HG02884 (cell line): Measurements from ENCODE around the gene RNF223.

Experiments
- ATAC-seq: cut with Tn5 transposase; IDR thresholded peaks from one replicate; pipeline ENCODE4 v1.9.1; 2021; ENCODE audit warnings: mild to moderate bottlenecking, moderate library complexity; ENCODE audit not compliant: unreplicated experiment

The RNF223 gene

DNA sequence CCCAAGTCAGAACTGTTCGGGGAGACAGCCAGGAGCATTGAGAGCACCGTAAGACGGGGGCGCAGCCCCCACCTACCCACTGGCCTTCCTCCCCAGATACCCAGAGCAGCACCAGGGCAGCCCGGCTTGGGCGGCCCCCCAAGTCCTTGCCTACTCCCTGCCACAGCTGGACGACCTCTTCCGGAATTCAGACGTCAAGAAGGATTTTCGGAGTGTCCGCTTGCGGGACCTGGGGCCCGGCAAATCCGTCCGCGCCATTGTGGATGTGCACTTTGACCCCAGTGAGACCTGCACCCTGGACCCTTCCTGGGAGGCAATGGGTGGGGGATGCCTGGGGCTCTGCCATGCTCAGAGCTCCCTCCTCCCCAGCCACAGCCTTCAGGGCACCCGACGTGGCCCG, 26.7 kb downstream of the RNF223 start:
- no peak for ATAC-seq

GRCh38 chr1:1046767-1047166, 27.3 kb downstream of the RNF223 start:
- ATAC-seq: no peak

DNA sequence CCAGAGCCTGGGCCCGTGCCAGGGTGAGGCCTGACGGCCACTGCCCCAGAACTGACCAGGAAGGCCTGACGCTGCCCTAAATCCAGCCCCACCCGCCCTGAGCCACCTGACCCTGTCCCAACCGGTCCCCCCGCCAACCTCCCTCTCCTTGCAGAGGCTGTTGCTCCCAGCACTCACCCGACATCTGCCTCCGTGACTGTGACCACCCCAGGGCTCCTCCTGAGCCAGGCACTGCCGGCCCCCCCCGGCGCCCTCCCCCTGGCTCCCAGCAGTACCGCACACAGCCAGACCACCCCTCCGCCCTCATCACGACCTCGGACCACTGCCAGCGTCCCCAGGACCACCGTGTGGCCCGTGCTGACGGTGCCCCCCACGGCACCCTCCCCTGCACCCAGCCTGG, 27.9 kb downstream of the RNF223 start:
- no peak for ATAC-seq

DNA sequence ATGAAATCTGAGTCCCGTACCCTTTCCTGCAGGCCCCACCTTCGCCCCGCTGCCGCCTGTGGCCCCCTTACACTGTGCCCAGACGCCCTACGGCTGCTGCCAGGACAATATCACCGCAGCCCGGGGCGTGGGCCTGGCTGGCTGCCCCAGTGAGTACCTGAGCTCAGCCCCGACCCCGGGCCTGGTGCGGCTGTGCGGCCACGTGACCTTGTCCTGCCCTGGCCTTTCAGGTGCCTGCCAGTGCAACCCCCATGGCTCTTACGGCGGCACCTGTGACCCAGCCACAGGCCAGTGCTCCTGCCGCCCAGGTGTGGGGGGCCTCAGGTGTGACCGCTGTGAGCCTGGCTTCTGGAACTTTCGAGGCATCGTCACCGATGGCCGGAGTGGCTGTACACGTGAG, 29.0 kb downstream of the RNF223 start:
- ATAC-seq: no peak

DNA sequence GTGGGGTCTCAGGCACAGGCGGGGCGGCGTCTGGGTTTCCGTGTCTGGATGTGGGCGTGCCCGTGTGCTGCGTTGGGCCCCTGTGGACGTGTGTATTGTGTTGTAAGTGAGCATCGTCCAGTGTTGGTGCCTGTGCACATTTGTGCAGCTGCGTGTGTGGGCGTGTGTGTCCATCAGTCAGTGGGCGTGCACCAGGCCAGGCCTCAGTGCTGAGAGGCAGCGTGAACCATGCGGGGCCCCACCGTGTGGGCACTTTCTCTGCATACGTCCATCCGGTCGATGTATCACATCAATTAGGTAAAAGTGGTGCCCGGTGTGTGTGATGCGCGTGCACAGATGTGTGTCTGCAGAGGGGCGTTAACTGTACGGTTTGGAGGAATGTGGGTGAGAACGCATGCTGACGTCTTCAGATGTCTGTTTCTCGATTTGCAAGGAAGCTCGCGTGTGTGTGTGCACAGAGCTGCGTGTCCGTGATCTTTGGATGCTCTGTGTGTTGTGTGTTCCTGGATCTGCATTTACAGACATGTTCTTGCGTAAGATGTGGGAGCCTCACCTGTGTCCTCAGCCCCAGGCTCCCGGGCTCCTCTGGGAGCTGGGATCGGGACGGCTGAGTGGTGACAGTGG, 29.5 kb downstream of the RNF223 start:
- ATAC-seq: no peak

DNA sequence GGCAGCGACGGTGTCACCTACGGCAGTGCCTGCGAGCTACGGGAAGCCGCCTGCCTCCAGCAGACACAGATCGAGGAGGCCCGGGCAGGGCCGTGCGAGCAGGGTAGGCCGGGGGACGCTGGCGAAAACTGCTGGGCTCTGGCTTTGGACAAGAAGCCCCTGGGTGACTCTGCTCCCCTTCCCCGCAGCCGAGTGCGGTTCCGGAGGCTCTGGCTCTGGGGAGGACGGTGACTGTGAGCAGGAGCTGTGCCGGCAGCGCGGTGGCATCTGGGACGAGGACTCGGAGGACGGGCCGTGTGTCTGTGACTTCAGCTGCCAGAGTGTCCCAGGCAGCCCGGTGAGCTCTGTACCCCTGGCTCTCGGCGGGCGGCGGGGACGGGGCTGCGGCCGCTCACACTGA, 30.2 kb downstream of the RNF223 start:
- ATAC-seq: no peak

DNA sequence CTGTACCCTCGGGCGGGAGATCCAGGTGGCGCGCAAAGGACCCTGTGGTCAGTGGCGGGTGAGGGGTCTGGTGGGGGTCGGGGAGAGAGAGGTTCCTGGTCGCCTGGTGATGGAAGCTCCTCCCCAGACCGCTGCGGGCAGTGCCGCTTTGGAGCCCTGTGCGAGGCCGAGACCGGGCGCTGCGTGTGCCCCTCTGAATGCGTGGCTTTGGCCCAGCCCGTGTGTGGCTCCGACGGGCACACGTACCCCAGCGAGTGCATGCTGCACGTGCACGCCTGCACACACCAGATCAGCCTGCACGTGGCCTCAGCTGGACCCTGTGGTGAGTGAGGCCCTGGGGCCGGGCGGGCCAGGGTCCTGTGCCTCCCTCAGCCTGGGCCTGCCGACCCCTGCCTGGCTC, 30.7 kb downstream of the RNF223 start:
- no peak for ATAC-seq

- ATAC-seq: no peak
Observed at GRCh38 chr1:1042835-1043234, 31.3 kb downstream of the RNF223 start.

DNA sequence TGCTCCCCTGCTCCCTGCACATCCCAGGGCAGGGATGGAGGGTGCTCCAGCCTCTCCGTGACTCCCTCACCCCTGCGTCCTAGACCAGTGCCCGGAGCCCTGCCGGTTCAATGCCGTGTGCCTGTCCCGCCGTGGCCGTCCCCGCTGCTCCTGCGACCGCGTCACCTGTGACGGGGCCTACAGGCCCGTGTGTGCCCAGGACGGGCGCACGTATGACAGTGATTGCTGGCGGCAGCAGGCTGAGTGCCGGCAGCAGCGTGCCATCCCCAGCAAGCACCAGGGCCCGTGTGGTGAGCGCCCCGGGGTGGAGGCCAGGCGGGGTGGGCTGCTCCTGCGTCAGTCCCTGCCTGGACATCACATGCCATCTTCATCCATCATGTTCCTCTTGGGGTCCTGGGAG, 32.2 kb downstream of the RNF223 start:
- no peak for ATAC-seq

DNA sequence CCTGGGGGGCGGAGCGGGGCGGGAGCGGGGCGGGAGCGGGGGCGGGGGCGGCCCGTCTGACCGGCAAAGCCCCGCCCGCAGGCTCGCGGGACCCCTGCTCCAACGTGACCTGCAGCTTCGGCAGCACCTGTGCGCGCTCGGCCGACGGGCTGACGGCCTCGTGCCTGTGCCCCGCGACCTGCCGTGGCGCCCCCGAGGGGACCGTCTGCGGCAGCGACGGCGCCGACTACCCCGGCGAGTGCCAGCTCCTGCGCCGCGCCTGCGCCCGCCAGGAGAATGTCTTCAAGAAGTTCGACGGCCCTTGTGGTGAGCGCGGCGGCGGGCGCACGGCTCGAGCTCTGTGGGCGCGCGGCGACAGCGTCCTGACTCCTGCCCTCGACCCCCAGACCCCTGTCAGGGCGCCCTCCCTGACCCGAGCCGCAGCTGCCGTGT, 33.0 kb downstream of the RNF223 start:
- ATAC-seq: no peak

DNA sequence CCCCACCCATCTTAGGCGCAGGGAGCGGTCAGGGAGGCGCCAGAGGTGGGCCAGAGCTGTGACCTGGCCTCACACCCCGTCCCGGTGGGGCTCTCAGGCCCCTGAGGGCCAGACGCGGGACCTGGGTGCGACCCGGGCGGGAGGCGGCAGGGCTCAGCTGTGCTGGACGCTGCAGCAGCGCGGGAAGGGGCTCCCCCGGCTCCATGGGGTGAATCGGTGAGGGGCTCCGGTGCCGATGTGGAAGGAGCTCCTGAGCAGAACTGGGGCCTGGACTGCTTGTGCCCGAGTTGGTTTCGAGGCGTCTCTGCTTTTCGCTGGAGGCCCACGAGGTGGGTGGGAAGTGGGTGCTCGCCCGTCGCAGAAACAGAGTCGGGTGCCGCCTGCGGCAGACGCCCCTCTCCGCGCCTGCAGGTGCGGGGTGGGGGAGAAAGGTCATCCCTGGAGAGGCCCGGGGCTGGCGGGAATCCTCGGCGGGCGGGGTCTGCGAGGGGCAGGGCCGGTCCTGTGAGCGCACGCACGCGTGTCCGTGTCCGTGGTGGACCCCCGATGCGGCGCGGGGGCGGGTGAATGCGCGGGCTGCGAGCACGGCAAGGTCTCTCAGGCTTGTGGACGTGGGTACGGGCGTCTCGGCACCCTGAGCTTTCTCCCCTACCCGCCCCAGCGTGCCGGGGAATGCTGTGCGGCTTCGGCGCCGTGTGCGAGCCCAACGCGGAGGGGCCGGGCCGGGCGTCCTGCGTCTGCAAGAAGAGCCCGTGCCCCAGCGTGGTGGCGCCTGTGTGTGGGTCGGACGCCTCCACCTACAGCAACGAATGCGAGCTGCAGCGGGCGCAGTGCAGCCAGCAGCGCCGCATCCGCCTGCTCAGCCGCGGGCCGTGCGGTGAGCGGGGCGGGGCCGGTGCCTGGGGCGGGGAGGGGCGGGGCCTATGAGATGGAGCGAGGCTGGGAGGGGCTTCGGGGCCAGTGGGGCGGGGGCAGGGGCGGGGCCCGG, 33.8 kb downstream of the RNF223 start:
- ATAC-seq: no peak

- ATAC-seq: no peak
Observed at GRCh38 chr1:1039145-1039910, 34.8 kb downstream of the RNF223 start.

DNA sequence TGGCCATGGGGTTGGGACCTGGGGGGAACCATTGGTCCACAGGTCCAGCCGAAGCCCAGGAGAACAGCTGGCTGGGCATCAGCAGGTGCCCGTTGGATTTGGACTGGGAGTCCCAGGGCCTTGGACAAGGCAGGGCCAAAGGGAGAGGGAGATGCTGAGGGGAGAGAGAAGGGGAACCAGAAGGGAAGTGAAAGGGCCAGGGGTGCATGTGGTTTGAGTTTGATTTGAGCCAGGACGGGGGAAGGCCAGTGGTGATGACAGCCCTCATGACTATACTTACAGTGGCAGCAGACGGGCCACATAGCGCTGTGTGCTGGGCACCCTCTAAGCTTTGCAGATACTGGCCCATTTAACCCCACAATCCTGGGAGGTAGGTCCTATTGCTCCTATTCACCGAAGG, 35.4 kb downstream of the RNF223 start:
- ATAC-seq: no peak

DNA sequence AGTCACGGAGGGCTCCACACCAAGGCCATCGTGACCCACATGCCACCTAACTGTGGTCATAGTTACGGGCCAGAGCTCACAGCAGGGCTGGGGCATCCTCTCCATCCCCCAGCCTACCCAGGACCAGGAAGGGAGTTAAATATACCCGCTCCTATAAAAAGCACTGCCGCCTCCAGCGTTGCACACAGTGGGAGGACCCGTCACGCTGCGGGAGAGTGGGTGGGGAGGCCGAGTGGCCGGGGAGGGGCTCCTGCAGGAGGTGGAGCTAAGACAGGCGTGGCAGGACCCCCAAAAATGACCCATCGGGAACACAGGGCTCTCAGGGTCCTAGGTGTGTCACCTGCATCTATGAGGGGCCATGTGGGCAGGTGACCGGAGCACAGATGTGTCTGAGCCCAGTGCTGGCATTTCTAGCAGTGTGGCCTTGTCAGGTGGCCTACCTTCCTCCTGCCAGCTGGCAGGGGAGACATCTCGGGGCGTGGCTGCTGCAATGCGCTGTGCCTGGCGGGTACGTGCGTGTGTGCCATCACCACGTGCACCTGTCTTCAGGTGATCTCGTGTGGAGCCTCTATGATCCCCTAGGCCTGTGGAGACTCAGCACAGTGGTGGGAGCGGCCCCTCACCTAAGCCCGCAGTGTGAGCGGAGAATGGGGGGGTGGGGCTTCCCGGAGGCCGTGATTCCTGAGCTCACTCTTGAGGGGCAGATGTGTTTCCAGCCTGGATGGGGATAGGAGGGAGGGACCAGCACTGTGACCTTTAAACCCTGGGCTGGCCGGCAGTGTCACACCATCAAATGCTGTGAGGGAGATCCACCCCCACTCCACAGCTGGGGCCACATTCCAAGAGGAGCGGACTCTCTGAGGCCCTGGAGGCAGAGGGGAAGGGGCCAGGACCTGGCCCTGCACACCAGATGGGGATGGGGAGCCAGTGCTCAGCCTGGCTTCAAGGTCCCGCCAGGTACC, 36.5 kb downstream of the RNF223 start:
- ATAC-seq: no peak

GRCh38 chr1:1035291-1035943, 38.7 kb downstream of the RNF223 start:
- no peak for ATAC-seq

- ATAC-seq: no peak
Observed at GRCh38 chr1:1034439-1034781, 39.7 kb downstream of the RNF223 start.

GRCh38 chr1:1033731-1034438, 40.2 kb downstream of the RNF223 start:
- ATAC-seq: no peak

DNA sequence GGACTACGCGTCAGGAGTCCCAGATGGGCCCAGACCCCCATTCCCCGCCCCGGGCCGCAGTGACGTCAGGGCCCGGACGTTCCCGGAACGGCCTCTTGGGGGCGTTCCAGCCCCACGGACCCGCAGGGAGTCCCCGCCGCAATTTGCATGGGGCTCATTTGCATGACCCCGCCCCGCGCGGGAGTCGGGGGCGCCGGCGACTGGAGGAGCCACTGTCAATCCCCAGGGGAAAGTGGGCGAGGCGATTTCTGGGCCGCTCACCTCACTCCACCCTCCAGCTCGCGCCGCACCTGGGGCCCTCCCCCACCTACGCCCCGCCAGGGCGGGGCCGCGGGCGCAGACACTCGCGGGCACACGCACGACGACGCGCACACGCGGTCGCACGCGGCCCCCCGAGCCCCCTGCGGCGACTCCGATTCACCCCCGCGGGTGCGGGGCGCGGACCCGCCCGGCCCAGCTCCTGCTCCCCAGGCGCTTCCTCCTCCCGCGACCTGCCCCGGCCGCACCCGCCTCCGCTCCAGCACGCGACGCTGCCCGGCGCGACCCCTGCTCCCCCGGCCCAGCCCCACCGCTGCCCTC, 41.0 kb downstream of the RNF223 start:
- ATAC-seq: peak; percentile 82

DNA sequence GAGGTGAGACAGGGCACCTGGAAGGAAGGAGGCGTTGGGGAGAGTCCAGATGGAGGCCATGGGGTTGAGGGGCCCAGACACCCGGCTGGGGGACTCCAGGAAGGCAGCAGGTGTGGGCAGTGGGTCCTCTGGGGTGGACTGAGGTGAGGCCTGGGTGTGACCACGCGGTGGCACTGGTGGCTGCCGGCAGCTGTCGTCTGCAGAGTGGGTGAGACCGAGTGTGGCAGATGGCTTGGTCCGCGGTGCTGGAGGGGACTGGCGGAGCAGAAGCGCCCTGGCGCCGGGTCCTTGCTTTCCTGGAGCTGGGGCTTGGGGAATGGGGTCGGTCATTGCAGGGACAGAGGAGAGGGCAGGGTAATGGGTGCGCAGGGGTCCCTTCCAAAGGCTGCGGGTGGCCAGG, 41.7 kb downstream of the RNF223 start:
- no peak for ATAC-seq
